HG03378 (cell line): ENCODE measurements around the gene NISCH.

ENCODE experiments used
- ATAC-seq: cut with Tn5 transposase; IDR thresholded peaks from one replicate; pipeline ENCODE4 v1.9.1; 2021; ENCODE audit warnings: mild to moderate bottlenecking, moderate library complexity; ENCODE audit not compliant: unreplicated experiment

NISCH gene

GRCh38 chr3:52446631-52447511 lies 8.5 kb upstream of the NISCH start:
- ATAC-seq = no peak

GRCh38 chr3:52447512-52448355 lies 7.7 kb upstream of the NISCH start:
- no peak for ATAC-seq

- no peak for ATAC-seq
These were observed 4.7 kb upstream of the NISCH start for GRCh38 chr3:52450489-52451236.

GRCh38 chr3:52451237-52452083 lies 3.9 kb upstream of the NISCH start:
- ATAC-seq = no peak

- ATAC-seq = no peak
These were observed 3.3 kb upstream of the NISCH start for GRCh38 chr3:52452126-52452525.

GRCh38 chr3:52452570-52453221 lies 2.7 kb upstream of the NISCH start:
- no peak for ATAC-seq

GRCh38 chr3:52453496-52454249 lies 1.7 kb upstream of the NISCH start, which contains the start of gene TNNC1:
Gene TNNC1, minus strand, starts transcription at chr3:52454041. Its CDS starts 26 bp downstream, at chr3:52454015.
- ATAC-seq = no peak

- no peak for ATAC-seq
These were observed 1.0 kb upstream of the NISCH start for GRCh38 chr3:52454250-52454937.

- no peak for ATAC-seq
These were observed 494 bp upstream of the NISCH start for GRCh38 chr3:52454938-52455282.

GRCh38 chr3:52456169-52456799 lies 880 bp downstream of the NISCH start:
- ATAC-seq = no peak

- no peak for ATAC-seq
These were observed 1.4 kb downstream of the NISCH start for GRCh38 chr3:52456800-52457183.

- no peak for ATAC-seq
These were observed 2.8 kb downstream of the NISCH start for GRCh38 chr3:52458031-52458760.

- no peak for ATAC-seq
These were observed 3.6 kb downstream of the NISCH start for GRCh38 chr3:52458770-52459545.

GRCh38 chr3:52461874-52462273 lies 6.5 kb downstream of the NISCH start:
- ATAC-seq = no peak

GRCh38 chr3:52463416-52463815 lies 8.0 kb downstream of the NISCH start:
- no peak for ATAC-seq

- ATAC-seq = no peak
These were observed 12.9 kb downstream of the NISCH start for GRCh38 chr3:52468336-52468735.

- ATAC-seq = no peak
These were observed 13.6 kb downstream of the NISCH start for GRCh38 chr3:52469001-52469400.
